GM19372 (cell line): Measurements from ENCODE around the gene IRF5.

Experiments used
- ATAC-seq: cut with Tn5 transposase; IDR thresholded peaks from one replicate; pipeline ENCODE4 v1.9.1; 2021; ENCODE audit warnings: mild to moderate bottlenecking, low read depth, moderate library complexity; ENCODE audit not compliant: unreplicated experiment

IRF5 gene, protein sequence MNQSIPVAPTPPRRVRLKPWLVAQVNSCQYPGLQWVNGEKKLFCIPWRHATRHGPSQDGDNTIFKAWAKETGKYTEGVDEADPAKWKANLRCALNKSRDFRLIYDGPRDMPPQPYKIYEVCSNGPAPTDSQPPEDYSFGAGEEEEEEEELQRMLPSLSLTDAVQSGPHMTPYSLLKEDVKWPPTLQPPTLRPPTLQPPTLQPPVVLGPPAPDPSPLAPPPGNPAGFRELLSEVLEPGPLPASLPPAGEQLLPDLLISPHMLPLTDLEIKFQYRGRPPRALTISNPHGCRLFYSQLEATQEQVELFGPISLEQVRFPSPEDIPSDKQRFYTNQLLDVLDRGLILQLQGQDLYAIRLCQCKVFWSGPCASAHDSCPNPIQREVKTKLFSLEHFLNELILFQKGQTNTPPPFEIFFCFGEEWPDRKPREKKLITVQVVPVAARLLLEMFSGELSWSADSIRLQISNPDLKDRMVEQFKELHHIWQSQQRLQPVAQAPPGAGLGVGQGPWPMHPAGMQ

GRCh38 chr7:128937647-128938543 lies at the start of gene IRF5:
Gene IRF5 (plus strand): TSS chr7:128937927. CDS start chr7:128942082, 4,155 bp downstream.
- no peak for ATAC-seq

DNA sequence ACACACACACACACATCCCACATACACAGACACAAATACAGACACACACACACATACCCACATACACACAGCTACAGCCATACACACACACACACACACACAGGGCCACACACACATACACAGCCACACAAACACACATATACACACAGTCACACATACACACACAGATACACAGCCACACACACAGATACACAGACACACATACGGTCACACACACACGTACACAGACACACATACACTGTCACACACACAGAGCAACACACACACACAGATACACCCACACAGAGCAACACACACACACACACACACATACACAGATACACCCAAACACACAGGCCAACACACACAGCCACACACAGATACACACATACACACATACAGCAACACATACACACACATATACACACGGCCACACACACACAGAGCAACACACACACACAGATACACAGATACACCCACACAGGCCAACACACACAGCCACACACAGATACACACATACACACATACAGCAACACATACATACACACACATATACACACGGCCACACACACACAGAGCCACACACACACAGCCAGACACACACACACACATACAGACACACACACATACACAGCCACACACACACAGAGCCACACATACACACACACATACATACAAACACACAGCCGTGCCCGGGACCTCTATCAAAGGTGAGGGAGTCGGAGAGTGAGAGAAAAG lies 49.5 kb upstream of the IRF5 start:
- no peak for ATAC-seq

DNA sequence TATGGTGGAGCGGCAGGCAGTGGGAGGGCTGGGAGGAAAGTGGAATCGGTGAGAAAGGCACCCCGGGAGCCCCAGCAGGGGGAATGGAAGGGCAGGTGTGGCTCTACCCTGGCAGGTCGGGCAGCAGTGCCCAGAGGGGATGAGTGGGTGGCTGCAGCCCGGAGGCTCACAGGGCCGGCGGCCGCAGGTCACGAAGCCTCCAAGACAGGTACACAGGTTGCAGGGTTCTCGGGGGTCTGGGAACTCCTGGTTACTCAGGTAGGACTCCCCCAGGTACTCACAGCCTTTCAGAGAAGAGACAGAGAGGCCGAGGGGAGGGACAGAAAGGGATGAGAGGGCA lies 49.0 kb upstream of the IRF5 start:
- ATAC-seq = no peak

DNA sequence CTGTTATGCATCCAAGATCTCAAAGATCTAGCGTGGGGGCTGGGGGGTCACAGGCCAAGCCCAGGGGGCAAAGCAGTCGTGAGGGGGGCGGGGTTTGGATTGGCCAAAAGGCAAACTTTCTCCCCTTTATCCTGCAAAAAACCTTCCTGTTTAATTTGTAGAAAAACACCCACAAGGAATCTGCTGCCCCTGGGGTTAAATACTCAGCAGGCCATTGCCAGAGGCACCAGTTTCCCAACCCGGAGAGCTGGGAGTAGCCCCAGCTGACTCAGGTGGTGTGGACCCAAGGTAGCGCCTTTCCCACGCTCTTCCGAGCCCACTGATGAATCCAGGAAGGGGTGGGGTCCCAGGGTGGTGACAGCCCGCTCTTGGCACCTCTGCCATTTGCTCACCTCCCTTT lies 48.6 kb upstream of the IRF5 start:
- no peak for ATAC-seq

DNA sequence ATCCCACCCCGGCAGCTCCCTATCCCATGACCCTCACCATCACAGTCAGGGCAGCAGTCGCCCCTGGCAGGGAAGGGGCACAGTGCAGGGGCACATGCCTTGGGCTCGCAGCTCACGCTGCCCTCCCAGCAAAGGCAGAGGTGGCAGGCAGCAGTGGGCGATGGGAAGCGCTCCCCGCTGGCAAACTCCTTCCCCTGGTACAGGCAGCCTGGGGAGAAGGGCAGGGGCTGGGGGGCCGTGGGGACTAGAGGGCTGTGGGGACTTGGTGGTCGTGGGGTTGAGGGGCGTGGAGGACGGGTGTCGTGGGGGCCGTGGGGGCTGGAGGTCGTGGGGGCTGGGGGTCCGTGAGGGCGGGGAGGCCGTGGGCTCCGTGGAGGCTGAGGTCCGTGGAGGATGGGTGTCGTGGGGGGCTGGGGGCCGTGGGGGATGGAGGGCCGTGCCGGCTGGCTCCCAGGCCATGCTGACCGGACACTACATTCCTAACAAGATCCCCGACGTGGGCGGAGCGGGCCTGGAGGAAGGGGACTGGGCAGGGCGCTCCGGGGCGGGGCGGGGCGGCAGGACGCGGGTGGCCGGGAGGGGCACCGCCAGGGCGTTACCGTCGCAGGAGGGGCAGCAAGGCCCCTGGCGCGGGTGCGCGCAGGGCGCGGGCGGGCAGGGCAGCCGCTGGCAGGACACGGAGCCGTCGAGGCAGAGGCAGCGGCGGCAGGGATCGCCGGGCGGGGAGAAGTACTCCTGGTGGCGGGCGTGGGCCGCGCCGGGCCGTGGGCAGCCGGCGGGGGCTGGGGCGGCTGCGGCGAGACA lies 47.2 kb upstream of the IRF5 start:
- no peak for ATAC-seq

- ATAC-seq = no peak
These were observed 46.4 kb upstream of the IRF5 start for GRCh38 chr7:128891110-128891941.

DNA sequence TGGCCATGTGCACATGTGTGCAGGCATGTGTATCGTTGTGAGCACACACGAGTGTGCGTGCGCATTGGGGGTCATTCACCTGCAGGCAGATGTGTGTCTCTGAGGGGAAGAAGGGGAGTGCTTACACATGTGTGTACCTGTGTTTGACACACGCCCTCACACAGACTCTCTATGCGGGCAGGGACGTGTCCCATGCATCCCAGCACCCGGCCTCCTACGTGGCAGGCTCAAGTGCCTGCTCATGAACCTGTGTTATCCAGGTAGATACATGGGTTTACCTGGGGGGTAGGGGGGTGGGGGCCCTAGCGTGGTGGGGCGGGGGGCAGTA lies 45.8 kb upstream of the IRF5 start:
- ATAC-seq = no peak

- no peak for ATAC-seq
These were observed 45.0 kb upstream of the IRF5 start for GRCh38 chr7:128892521-128893250.

GRCh38 chr7:128893251-128894100 lies 44.3 kb upstream of the IRF5 start:
- ATAC-seq = no peak

DNA sequence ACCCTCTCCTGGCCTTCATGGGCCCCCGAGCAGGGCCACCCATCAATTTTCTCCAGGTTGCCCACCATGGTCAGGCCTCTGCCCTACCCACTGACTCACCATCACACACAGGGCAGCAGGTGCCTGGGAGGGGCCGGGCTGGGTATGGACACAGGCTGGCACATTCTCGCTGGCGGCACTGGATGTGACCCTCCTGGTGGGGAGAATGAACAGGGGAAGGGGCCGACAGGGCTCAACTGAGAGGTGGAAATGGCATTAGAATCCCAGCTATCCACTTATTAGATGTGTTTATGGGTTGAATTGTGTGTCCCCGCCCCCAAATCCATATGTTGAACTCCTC lies 43.7 kb upstream of the IRF5 start:
- ATAC-seq = no peak

- no peak for ATAC-seq
These were observed 42.4 kb upstream of the IRF5 start for GRCh38 chr7:128895320-128895719.

GRCh38 chr7:128899392-128899791 lies 38.3 kb upstream of the IRF5 start:
- ATAC-seq = no peak

GRCh38 chr7:128900237-128900636 lies 37.5 kb upstream of the IRF5 start:
- no peak for ATAC-seq

DNA sequence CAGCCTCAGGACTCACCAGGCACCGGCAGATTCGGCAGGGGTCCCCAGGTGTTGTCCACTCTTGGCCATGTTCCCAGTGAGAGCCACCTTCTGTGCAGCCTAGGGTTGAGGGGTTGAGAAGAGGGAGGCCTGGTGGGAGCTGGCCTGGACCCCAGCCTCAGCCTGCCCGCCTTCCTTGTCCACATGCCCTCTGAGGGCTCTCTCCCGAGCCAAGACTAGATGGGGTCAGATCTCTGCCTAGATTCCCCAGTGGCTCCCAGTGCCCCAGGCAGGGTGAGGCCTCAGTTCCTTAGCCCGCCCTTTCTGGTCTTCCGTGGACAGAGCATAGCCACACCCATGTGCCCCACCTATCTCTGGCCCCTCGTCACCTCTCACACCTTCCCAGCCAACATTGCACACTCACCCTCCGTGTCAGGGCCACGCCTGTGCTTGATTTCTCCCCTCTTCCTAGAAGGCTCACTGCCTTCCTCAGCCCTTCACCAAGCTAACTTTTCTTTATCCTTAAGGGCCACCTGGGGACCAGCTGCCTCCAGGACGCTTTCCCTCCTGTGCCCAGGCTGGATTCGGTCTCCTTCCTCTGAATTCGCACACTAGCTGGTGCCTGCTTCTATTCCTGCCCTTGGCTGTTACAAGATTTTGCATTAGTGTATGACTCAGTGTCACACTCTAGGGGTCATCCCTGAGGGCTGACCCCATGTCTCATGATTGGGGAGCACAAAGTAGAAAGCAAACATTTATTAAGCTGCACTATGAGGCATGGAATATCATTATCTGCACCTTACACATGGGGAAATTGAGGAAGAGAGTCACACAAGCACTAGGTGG lies 34.8 kb upstream of the IRF5 start:
- ATAC-seq = no peak

- no peak for ATAC-seq
These were observed 33.9 kb upstream of the IRF5 start for GRCh38 chr7:128903621-128904361.
